ELF-1 (cell line): ENCODE data around the gene PRR23E.

Source experiments
- DNase-seq: peaks from one replicate; pipeline ENCODE4 v3.0.0-alpha.2; 2016; ENCODE audit warnings: low read depth, low spot score

Gene PRR23E, protein sequence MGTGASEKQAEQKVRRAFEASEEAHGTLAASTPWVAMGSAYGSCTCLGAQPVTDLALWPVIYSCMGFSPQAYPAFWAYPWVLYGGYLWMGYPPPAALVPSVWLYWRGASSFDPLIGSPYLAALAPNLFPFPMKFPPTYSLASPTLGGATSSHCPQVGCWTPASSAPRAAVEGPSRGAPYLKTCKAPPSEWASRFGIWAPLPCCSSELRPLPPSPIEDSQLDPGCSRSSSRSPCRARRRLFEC

DNA sequence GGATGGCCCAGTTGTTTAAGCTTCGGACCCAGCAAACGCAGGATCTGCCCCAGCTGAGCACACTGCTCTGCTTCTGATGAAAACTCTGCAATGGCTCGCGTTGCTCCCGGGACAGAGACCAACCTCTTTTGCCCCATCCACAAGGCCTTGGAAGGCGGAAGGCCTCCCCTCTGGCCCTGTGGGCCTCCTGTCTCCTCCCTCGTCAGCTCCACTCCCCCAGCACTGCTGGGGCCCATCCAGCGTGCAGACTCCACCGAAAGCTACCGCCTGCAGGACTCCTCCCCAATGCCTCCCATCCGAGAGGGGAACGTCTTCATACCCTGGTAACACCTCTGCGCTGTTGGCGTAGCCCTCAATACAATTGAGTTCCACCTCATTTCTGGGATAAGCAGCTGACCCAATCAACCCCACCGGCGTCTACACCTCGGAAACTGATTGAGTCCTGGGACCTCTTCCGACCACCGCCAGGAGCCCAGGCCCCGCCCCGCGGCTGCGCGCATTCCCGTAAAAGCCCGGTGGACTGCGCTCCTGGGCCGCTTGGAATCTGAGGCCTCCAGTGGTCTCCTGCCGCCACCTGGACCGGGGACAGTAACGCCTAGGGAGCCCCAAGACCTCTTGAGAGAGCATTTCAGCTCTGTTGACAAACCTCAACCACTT lies at the start of gene PRR23E:
PRR23E (plus strand) TSS at position 556 of the 657 bp plus-strand sequence. CDS start 3,555 bp downstream, outside the sequence.
- no peak for DNase-seq

DNA sequence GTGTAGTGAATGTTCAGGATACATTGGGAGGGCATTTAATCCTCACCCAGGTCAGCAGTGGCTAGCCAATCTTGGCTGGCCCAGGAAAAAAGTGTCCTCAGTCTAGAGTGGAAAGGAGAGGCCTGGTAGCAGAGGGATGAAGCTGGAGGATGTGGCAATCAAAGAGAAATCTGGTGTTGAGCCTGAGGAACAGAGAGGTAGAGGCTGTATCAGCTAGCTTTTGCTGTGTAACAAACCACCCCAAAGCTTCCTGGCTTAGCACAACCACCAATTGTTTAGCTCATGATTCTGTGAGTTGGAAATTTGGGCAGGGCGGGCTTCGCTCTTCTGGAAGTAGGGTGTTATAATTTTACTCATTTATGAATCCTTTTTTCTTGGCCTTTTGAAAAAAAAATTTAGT lies 49.8 kb upstream of the PRR23E start:
- DNase-seq = no peak

DNA sequence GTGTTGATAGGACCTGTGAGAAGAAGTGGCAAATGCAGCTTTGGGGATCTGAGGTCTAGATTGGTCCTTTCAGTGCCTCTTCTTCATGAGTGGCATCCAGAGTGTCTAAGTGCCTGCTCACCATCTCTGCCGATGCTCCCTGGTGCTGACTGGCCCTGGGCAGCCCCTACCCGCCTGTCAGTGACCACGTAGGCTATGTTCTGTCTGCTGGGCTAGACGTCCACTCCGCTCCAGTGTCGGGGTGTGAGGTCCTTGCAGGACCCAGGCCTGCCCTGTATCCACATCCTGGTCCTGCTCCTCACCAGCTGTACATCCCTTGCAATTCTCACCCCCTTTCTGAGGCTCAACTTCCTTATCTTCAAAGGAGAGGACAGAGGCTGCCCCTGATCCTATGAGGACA lies 48.3 kb upstream of the PRR23E start:
- no peak for DNase-seq

DNA sequence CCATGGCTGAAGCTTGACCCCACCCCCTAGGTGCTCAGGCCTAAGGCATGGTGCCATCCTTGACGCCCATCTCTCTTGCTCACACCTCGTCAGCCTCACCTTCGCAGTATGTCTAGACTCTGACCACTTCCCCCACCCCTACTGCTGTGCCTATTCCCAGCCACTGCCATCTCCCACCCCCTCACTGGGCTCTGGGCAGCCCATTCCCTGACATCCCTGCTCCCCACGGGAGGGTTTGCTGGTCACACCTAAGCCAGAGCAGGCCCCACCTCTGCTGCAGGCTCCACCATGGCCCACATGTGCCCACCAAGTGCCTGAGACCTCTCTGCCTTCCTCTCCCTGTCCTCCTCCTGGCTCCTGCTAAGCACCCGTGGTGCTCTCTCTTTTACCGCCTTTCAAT lies 47.7 kb upstream of the PRR23E start:
- no peak for DNase-seq

DNA sequence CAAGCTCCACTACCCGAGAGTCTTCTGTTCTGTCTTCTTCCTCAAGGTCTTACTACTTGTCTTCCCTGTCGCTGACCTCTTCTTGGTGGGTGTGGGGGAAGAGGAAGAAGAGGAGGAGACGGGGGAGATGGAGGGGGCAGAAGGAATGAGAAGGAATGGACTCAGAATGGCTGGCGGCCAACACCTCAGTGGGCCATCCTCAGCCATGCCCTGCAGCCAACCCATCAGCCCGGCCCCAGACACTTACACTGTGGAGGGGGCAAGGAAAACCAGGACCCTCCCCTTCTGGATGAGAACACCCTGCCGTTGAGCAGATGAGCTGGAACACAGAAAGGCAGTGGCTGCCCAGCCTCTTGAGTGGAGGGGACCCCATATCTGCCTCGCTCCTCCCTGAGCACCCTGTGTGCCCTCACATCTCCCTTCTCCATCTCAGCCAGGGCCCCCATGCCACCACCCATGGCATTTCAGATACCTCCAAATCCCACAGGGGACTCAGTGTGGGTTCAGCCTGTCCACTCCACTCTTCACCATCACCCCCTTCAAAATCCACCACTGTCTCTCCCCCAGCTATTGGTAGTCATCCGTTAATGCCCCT lies 45.5 kb upstream of the PRR23E start:
- DNase-seq = no peak

DNA sequence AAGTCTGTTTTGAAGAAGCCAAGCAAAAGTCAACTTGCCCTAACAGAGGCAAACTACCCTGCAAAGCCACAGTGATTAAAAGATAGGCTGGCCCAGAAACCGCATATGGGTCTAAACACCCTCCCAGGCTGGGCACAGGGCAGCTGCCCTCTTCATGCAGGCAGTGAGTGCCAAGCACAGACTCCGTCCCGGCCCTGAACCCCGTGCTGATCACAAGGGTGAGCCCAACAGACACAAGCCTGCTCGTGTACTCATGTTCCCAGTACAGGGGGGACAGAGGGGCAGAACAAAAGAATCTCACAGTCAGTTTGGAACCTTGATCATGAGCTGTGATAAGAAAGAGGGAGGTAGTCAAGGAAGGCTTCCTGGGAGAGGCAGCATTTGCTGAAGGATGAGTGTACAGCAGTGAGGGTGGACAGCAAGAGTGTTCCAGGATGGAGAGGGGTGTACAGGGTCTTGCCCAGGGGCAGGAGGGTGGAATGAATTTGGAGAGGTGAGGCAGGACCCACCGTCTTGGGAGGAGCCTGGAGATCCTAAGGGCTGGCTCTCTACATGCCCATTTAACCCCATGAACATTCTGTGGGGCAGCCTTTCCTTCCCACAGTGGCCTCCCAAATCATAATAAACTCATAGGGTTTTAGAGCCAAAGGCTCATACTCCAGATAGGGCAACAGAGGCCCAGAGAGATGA lies 43.2 kb upstream of the PRR23E start:
- no peak for DNase-seq

DNA sequence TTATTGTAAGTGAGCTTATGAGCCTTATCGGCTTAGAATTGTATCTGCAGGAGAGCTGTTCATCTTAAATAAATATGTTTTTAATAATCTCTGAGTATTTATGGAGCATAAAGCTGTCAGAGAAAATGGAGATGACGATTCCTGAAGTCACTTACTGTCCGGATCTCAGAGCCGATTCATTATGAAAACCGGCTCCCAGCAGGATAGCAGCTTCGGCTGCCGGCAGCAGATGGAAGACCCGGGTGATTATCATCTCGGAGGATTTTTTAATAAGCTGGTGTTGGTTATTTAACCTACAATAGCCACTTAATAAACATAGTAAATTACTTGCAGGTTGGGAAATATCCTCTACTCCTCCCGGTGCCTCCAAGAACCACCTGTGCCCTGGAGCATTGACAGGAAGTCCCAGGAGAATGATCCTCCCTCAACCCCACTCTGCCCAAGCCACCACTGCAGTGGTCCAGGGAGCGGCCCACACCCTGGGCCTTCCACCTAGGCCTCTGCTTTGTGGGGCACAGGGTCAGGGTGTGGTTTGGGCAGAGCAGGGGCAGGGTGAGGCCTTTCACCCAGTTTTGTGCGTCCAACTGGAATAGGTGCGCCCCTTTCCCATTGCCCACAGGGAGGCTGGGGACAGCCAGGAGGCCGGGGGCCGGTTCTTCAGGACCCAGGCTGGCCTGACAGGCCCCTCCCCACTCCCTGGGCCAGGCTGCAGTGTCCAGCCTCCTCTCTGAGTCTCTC lies 42.2 kb upstream of the PRR23E start:
- DNase-seq = no peak

DNA sequence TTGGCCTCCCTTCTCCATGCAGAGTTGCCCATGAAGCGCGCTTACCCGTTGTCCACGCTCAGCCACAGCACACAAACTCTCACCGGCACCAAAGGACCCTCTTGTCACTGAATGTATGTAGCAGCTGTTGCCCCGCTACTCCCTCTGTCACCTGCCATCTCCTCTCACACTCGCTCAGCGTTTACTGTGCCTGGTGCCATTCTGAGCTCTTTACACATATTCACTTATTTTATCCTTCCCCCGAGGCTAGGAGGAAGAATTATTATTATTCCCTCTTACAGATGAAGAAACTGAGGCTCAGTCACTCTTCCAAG lies 41.7 kb upstream of the PRR23E start:
- no peak for DNase-seq

DNA sequence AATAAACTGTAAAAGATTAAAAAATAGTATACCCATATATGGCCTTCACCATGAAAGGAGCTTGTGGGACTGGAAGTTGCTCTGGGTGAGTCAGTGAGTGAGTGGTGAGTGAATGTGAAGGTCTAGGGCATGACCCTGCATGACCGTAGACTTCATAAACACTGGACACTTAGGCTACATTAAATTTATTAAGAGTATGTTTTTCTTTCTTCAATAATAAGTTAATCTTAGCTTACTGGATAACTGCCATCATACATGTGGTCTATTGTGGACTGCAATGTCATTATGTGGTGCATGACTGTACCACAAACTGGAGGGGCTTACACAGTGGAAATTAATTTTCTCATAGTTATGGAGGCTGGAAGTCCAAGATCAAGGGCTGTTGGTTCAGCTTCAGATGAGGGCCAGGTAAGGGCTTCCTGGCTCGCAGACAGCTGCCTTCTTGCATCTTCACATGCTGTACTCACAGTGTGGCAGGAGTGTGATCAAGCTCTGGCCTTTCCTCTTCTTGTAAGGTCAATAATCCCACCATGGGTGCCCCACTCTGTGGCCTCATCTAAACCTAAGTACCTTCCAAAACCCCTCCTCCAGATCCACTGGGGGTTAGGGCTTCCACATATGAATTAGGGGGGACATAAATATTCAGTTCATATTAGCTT lies 40.8 kb upstream of the PRR23E start:
- no peak for DNase-seq

DNA sequence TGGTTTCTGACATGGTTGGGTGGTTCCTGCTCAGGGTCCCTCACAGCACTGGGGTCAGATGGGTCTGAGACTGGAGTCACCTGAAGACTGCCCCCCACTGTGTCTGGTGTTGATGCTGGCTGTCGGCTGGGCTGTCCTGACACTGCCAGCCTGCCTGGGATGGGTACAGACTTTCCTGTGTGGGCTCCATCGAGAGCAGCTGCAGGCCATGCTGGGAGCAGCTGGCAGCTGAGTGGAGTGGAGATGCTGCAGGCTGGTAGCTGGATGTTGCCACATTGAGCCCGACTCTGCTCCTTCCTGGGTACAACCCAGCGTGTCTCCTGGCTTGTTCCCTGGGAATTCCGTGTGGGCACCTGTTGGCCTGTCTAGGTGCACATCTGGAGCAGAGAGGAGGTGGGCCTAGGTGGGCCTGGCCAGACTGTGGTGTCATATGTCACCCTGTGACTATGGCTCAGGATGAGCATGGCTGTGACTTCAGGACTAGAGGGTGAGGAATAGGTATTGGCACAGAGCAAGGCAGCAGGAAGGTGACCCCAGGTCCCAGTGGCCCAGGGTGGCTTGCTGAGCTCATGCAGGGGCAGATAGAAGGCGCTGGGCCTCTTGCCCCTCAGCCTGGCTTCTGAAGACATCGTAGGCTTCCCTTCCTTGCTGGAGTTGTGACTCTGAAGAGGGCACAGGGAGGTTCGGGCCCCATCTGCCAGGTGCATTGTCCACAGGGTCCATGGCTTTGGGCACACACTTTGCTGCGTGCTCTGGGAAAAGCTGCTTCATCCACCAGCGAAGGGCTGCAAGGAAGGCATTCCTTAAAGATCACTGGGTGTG lies 40.0 kb upstream of the PRR23E start:
- no peak for DNase-seq

DNA sequence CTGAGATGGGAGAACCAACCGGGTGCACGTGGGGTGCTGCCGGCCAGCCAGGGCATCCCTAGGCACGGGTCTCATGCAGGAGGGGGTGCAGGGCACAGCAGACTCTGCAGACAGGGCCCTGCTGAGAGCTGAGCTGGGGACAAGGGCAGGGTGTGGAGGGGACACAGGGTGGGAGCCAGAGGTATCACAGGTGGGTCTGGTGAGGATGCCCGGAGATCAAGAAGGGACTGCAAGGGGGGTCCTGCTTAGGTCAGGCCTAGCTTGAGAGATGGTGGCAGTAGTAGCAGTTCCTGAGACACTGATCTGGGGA lies 39.5 kb upstream of the PRR23E start:
- DNase-seq = no peak

DNA sequence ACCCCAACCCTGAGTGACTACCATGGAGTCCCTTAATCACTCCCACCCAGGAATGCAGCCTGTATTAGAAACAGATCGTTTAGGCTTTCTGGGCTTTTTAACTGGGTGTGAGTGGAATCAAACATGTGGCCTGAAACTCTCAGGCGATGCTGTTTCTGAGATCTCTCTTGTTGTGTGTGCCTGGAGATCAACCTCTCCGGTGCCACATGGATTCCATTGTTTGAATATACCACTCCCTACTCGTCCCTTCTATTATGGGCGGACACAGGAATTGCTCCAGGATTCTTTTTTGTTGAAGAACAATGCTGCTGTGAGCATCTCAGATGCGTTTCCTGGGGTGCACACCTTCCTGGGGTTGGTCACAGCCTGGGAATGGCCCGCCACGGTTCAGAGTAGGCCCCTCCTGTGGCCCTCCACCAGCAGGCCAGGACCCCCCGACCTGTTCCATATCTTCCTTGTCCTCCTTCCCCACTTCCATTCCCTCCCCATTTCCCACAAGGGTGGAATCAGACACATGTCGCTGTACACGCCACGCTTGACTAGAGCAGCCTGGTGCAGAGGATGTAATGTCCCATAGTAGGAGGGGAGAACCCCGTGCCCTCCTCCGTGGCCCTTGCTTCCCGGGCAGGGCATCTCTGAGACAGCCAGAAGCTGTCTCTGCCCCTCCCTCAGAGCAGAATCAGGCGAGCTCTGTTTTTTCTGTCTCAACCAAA lies 36.4 kb upstream of the PRR23E start:
- no peak for DNase-seq

DNA sequence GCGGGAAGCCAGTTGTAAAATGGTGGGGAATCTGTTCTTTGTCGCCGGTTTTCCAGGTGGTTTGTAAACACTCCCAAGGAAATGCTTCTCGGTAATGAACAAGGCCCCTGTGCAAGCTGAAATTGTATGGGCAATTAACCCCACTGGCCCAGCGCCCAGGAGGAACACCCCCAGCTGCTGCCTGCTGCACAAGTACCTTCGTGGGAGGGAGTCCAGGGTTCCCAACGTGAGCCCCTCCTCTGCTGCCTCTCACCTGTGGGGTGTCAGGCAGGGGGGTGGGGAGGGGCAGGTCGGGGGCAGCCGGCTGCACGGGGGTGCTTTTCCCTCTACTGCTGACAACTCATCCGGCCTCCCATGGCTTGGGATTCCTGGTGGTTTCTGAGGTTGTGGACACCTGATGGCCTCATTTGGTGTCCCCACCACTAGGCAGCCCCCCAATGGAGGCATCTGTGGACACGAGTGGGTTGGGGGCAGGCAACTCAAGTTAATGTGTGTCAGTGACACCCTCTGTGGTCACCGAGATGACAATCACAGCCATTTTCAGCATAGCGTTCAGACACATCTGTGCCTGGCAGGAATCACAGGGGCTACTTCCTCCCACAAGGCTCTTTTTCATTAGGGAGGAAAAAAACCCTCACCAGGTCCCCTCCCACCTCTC lies 35.6 kb upstream of the PRR23E start:
- DNase-seq = no peak

DNA sequence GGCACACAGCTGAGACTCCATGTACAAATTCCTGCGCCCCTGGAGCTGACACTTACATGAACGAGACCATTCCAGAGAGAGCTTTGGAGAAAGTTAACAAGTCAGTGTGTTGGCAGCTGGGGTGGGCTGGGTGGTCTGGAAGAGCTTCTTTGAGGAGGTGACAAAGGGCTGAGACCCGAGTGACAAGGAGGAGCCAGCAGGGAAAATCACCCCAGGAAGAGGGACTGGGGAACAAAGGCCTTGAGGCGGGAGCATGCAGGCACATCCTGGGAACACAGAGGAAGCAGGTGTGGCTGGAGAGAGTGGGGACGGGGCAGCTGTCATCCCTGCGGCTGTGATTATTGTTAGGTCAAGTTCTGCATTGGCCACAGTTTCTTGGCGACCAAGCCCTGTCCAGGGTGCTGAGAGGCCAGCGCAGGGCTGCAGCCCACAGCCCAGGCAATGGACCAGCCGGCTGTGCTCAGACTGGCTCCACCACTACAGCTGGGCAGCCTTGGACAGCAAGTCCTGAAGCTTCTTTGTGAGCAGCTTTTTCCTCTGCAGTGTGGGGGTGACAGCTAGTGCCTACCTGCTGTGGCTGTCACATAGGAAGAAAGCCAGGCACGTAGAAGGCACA lies 34.2 kb upstream of the PRR23E start:
- peak; percentile 82 for DNase-seq

DNA sequence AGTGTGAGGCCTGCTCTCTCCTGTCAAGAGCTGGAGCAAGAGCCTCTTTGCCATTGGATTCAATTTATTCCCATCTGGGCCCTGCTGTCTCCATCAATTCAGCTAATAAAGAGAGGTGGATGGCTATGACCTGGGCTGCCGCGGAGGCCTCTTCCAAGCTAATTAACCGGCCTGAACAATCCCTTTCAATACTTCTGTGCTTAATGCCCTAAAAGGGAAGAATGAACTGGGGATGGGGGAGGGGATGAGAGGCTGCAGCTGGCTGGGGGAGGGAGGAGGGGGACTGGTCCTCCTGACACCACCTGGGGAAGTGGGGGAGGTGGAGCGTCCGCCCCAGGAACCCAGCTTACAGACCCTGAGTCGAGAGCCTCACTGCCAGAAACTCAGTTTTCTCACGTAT lies 33.4 kb upstream of the PRR23E start:
- no peak for DNase-seq

DNA sequence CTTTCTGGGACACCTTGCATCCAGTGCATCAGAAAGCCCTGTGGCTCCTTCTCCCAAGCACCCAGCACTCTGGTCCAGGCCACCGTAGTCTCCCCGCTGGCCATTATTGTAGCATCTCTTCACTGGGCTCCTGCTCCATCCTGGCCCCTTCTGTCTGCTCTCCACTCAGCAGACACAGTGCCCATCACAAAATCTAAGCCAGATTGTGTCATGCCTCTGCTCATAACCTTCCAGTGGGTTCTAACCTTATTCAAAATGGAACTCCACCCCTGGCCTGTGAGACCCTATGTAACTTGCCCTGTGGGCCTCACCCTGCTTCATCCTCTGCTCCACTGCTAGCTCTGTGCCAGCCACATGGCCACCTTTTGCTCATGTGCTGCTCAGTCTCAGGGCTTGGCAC lies 31.7 kb upstream of the PRR23E start:
- no peak for DNase-seq

DNA sequence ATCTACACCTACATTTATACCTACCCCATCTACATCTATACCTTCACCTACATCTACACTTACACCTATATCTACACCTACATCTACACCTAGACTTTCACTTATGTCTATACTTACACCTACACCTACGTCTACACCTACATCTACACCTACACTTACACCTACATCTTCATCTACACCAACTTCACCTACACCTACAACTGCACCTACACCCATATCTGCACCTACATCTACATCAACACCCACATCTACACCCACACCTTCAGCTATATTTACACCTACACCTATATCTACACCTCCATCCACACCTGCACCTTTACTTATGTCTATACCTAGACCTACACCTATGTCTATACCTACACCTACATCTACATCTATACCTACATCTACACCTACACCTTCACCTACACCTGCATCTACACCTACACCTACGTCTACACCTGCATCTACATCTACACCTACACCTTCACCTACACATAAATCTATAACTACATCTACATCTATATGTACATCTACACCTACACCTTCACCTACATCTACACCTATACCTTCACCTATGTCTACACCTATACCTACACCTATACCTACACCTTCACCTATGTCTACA lies 30.9 kb upstream of the PRR23E start:
- DNase-seq = no peak

DNA sequence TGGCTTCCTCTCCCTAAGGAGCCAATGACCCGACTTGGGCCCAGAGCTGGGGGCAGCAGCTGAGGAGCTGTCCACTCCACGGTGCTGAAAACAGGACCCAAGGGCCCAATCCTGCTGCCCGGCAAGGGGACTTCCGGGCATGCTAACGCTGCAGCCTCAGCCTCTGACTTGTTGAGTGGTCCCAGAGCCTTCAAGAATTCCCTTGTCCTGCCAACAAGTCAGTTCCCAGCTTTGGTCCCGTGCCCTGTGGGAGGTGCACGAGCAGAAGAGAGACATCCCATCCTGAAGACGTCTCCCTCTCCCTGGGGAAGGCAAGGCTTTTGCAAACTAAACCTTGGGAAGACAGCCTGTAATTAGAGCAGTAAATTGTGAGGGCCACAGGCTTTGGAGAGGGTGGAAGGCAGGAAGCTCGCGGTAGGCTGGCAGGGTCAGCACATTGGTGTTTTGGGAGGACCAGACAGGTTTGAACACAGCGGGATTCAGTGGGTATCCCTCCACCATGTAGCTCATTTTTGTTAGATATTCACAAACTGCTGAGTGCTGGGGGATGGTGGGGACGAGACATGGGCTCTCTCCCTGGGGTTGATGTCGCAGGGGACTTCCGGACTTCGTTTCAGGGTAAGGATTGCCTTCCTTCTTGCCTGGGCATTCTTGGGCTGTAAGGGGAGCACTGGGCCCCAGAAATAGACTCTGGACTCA lies 29.8 kb upstream of the PRR23E start:
- DNase-seq = peak; percentile 63
